ENCODE measurements around the gene WDFY2. TPM values are rescaled to one million over a fixed set of nuclear protein-coding genes. Genes with fewer than 3 reads are reported as not detected.
A peak's percentile ranks its signal among the peaks of the same experiment; 100 is the strongest.

Gene WDFY2
- total and polyA plus RNA-seq, 7 experiments from 2014 or later, result 3.2 to 44.3 (median 18.6) TPM

- intact Hi-C loops (cut with micrococcal nuclease), result no loop called here
- H3K4me1 Mint-ChIP-seq, result peaks cover 0 to 16% (median 4%) of the 10 kb centered on the region in 7 donors
- peaks cover 0 to 89% (median 40%) of the 10 kb centered on the region in 5 donors for H3K36me3 Mint-ChIP-seq
- Histone ChIP-seq H3K27me3 (ENCODE audit: control insufficient read depth in 2 of 2, insufficient read depth in 2 of 2, low read length in 2 of 2) (no peaks in the 10 kb centered on the region), H3K27ac (ENCODE audit: low read depth, low read length) (no peak overlapping the region), H3K4me3 (ENCODE audit: low read length) (no peak overlapping the region), H3K9me3 (ENCODE audit: control insufficient read depth in 2 of 3, low read length in 3 of 3) (no peaks in the 10 kb centered on the region), H3K4me1 (ENCODE audit: control insufficient read depth in 2 of 2, insufficient read depth in 2 of 2, low read length in 2 of 2) (no peaks in the 10 kb centered on the region), H3K36me3 (ENCODE audit: control insufficient read depth in 2 of 3, insufficient read depth in 3 of 3, low read length in 3 of 3) (peaks cover 0 to 7% (median 0%) of the 10 kb centered on the region in 3 experiments)
- ATAC-seq (no peak), DNase-seq (no peak)
- H3K27ac Mint-ChIP-seq, result no peak overlapping the region
- CTCF ChIA-PET, result no interaction called here
- H3K4me3 Mint-ChIP-seq, result no peak overlapping the region
- H3K27me3 Mint-ChIP-seq, result no peaks in the 10 kb centered on the region
- H3K9me3 Mint-ChIP-seq, result peaks cover 0 to 4% (median 0%) of the 10 kb centered on the region in 11 donors
- POLR2A ChIA-PET, result interaction anchor here (0.8 kb wide), 1 partner anchor 62 kb away, joined by 3 read pairs; no protein-coding TSS in a partner anchor
These were observed 96.9 kb downstream of the WDFY2 start for GRCh38 chr13:51681037-51681678.

- Histone ChIP-seq H3K27ac (ENCODE audit: low read depth, low read length) (no peak overlapping the region), H3K27me3 (ENCODE audit: control insufficient read depth in 2 of 2, insufficient read depth in 2 of 2, low read length in 2 of 2) (no peaks in the 10 kb centered on the region), H3K4me1 (ENCODE audit: control insufficient read depth in 2 of 2, insufficient read depth in 2 of 2, low read length in 2 of 2) (no peaks in the 10 kb centered on the region), H3K9me3 (ENCODE audit: control insufficient read depth in 2 of 3, low read length in 3 of 3) (no peaks in the 10 kb centered on the region), H3K4me3 (ENCODE audit: low read length) (no peak overlapping the region), H3K36me3 (ENCODE audit: control insufficient read depth in 2 of 3, insufficient read depth in 3 of 3, low read length in 3 of 3) (peaks cover 0 to 7% (median 0%) of the 10 kb centered on the region in 3 experiments)
- H3K4me3 Mint-ChIP-seq, result no peak overlapping the region
- H3K9me3 Mint-ChIP-seq, result peaks cover 0 to under 1% (median 0%) of the 10 kb centered on the region in 11 donors
- no peak overlapping the region for H3K27ac Mint-ChIP-seq
- CTCF ChIA-PET, result no interaction called here
- peaks cover 0 to 76% (median 29%) of the 10 kb centered on the region in 5 donors for H3K36me3 Mint-ChIP-seq
- H3K27me3 Mint-ChIP-seq, result no peaks in the 10 kb centered on the region
- ATAC-seq, result no peak
- intact Hi-C loops (cut with micrococcal nuclease), result no loop called here
- peaks cover 0 to 16% (median 4%) of the 10 kb centered on the region in 7 donors for H3K4me1 Mint-ChIP-seq
- no peak for DNase-seq
- POLR2A ChIA-PET, result interaction anchor here (0.7 kb wide), 1 partner anchor 331 kb away, joined by 3 read pairs; no protein-coding TSS in a partner anchor
These were observed 98.4 kb downstream of the WDFY2 start for GRCh38 chr13:51682686-51683085.

- intact Hi-C loops (cut with micrococcal nuclease), result no loop called here
- Histone ChIP-seq H3K36me3 (ENCODE audit: control insufficient read depth in 2 of 3, insufficient read depth in 3 of 3, low read length in 3 of 3) (peaks cover 0 to 7% (median 0%) of the 10 kb centered on the region in 3 experiments), H3K4me3 (ENCODE audit: low read length) (no peak overlapping the region), H3K27me3 (ENCODE audit: control insufficient read depth in 2 of 2, insufficient read depth in 2 of 2, low read length in 2 of 2) (no peaks in the 10 kb centered on the region), H3K27ac (ENCODE audit: low read depth, low read length) (no peak overlapping the region), H3K9me3 (ENCODE audit: control insufficient read depth in 2 of 3, low read length in 3 of 3) (no peaks in the 10 kb centered on the region), H3K4me1 (ENCODE audit: control insufficient read depth in 2 of 2, insufficient read depth in 2 of 2, low read length in 2 of 2) (no peaks in the 10 kb centered on the region)
- no peak overlapping the region for H3K4me3 Mint-ChIP-seq
- POLR2A ChIA-PET, result no interaction called here
- CTCF ChIA-PET, result no interaction called here
- peaks cover 0 to 20% (median 4%) of the 10 kb centered on the region in 7 donors for H3K4me1 Mint-ChIP-seq
- peaks cover 0 to 68% (median 21%) of the 10 kb centered on the region in 5 donors for H3K36me3 Mint-ChIP-seq
- H3K27me3 Mint-ChIP-seq, result no peaks in the 10 kb centered on the region
- no peak overlapping the region for H3K27ac Mint-ChIP-seq
- no peaks in the 10 kb centered on the region for H3K9me3 Mint-ChIP-seq
- ATAC-seq (no peak), DNase-seq (no peak)
These were observed 99.3 kb downstream of the WDFY2 start for GRCh38 chr13:51683597-51683996.

- no peaks in the 10 kb centered on the region for H3K27me3 ChIP-seq (ENCODE audit: control insufficient read depth in 2 of 2, insufficient read depth in 2 of 2, low read length in 2 of 2)
- Mint-ChIP-seq H3K4me3 (no peak overlapping the region), H3K9me3 (peaks cover 0 to 1% (median 0%) of the 10 kb centered on the region in 11 donors), H3K27ac (no peak overlapping the region), H3K36me3 (peaks cover 0 to 63% (median 20%) of the 10 kb centered on the region in 5 donors), H3K27me3 (no peaks in the 10 kb centered on the region), H3K4me1 (peaks cover 0 to 21% (median 4%) of the 10 kb centered on the region in 7 donors)
- peaks cover 0 to 7% (median 0%) of the 10 kb centered on the region in 3 experiments for H3K36me3 ChIP-seq (ENCODE audit: control insufficient read depth in 2 of 3, insufficient read depth in 3 of 3, low read length in 3 of 3)
- H3K4me3 ChIP-seq (ENCODE audit: low read length), result no peak overlapping the region
- intact Hi-C loops (cut with micrococcal nuclease), result no loop called here
- ChIA-PET CTCF (no interaction called here), POLR2A (no interaction called here)
- no peak overlapping the region for H3K27ac ChIP-seq (ENCODE audit: low read depth, low read length)
- DNase-seq (no peak), ATAC-seq (no peak)
- no peaks in the 10 kb centered on the region for H3K4me1 ChIP-seq (ENCODE audit: control insufficient read depth in 2 of 2, insufficient read depth in 2 of 2, low read length in 2 of 2)
- H3K9me3 ChIP-seq (ENCODE audit: control insufficient read depth in 2 of 3, low read length in 3 of 3), result no peaks in the 10 kb centered on the region
These were observed 99.8 kb downstream of the WDFY2 start for GRCh38 chr13:51684076-51684475.

- CTCF ChIA-PET, result interaction anchor here (0.6 to 0.8 kb wide), 3 partner anchors 10 to 471 kb away, joined by 3 read pairs; no protein-coding TSS in a partner anchor
- Mint-ChIP-seq H3K4me1 (peaks cover 0 to 20% (median 4%) of the 10 kb centered on the region in 7 donors), H3K4me3 (no peak overlapping the region), H3K9me3 (peaks cover 0 to 6% (median 0%) of the 10 kb centered on the region in 11 donors), H3K36me3 (peaks cover 0 to 33% (median 24%) of the 10 kb centered on the region in 5 donors), H3K27ac (peak overlapping the region in 4 of 9 donors; percentile 3 to 30 (median 10)), H3K27me3 (no peaks in the 10 kb centered on the region)
- Histone ChIP-seq H3K27ac (ENCODE audit: low read depth, low read length) (no peak overlapping the region), H3K9me3 (ENCODE audit: control insufficient read depth in 2 of 3, low read length in 3 of 3) (no peaks in the 10 kb centered on the region), H3K27me3 (ENCODE audit: control insufficient read depth in 2 of 2, insufficient read depth in 2 of 2, low read length in 2 of 2) (no peaks in the 10 kb centered on the region), H3K4me3 (ENCODE audit: low read length) (no peak overlapping the region), H3K4me1 (ENCODE audit: control insufficient read depth in 2 of 2, insufficient read depth in 2 of 2, low read length in 2 of 2) (no peaks in the 10 kb centered on the region), H3K36me3 (ENCODE audit: control insufficient read depth in 2 of 3, insufficient read depth in 3 of 3, low read length in 3 of 3) (no peaks in the 10 kb centered on the region)
- POLR2A ChIA-PET, result interaction anchor here (0.7 to 0.9 kb wide), 2 partner anchors 181 to 234 kb away, joined by 3 read pairs; no protein-coding TSS in a partner anchor
- DNase-seq (no peak), ATAC-seq (no peak)
- intact Hi-C loops (cut with micrococcal nuclease), result no loop called here
These were observed 103.9 kb downstream of the WDFY2 start for GRCh38 chr13:51687947-51688714.

- Mint-ChIP-seq H3K27ac (peak overlapping the region in 1 of 9 donors; percentile 17), H3K36me3 (peaks cover 0 to 29% (median 17%) of the 10 kb centered on the region in 5 donors), H3K4me1 (peaks cover 0 to 17% (median 4%) of the 10 kb centered on the region in 7 donors), H3K9me3 (peaks cover 0 to 6% (median 0%) of the 10 kb centered on the region in 11 donors), H3K27me3 (no peaks in the 10 kb centered on the region), H3K4me3 (no peak overlapping the region)
- Histone ChIP-seq H3K9me3 (ENCODE audit: control insufficient read depth in 2 of 3, low read length in 3 of 3) (no peaks in the 10 kb centered on the region), H3K27me3 (ENCODE audit: control insufficient read depth in 2 of 2, insufficient read depth in 2 of 2, low read length in 2 of 2) (no peaks in the 10 kb centered on the region), H3K27ac (ENCODE audit: low read depth, low read length) (no peak overlapping the region), H3K4me3 (ENCODE audit: low read length) (no peak overlapping the region), H3K36me3 (ENCODE audit: control insufficient read depth in 2 of 3, insufficient read depth in 3 of 3, low read length in 3 of 3) (no peaks in the 10 kb centered on the region), H3K4me1 (ENCODE audit: control insufficient read depth in 2 of 2, insufficient read depth in 2 of 2, low read length in 2 of 2) (no peaks in the 10 kb centered on the region)
- no peak for DNase-seq
- POLR2A ChIA-PET, result interaction anchor here (0.6 to 0.9 kb wide), 3 partner anchors 136 to 235 kb away, joined by 3 to 4 read pairs (median 3); no protein-coding TSS in a partner anchor
- intact Hi-C loops (cut with micrococcal nuclease), result no loop called here
- no peak for ATAC-seq
- CTCF ChIA-PET, result no interaction called here
These were observed 104.8 kb downstream of the WDFY2 start for GRCh38 chr13:51688937-51689662.
